IPS-11a (cell line): ENCODE data around the gene ZNF677.
"Not testable (repeated sequence)": the region's sequence is repeated elsewhere in the genome, so short reads cannot be mapped to it uniquely, and the experiment has no call there.

Experiments
- H3K4me3 ChIP-seq: one replicate; pipeline ENCODE4 v1.5.1; 2013; ENCODE audit warnings: low read depth, low read length, control low read depth

The ZNF677 gene

DNA sequence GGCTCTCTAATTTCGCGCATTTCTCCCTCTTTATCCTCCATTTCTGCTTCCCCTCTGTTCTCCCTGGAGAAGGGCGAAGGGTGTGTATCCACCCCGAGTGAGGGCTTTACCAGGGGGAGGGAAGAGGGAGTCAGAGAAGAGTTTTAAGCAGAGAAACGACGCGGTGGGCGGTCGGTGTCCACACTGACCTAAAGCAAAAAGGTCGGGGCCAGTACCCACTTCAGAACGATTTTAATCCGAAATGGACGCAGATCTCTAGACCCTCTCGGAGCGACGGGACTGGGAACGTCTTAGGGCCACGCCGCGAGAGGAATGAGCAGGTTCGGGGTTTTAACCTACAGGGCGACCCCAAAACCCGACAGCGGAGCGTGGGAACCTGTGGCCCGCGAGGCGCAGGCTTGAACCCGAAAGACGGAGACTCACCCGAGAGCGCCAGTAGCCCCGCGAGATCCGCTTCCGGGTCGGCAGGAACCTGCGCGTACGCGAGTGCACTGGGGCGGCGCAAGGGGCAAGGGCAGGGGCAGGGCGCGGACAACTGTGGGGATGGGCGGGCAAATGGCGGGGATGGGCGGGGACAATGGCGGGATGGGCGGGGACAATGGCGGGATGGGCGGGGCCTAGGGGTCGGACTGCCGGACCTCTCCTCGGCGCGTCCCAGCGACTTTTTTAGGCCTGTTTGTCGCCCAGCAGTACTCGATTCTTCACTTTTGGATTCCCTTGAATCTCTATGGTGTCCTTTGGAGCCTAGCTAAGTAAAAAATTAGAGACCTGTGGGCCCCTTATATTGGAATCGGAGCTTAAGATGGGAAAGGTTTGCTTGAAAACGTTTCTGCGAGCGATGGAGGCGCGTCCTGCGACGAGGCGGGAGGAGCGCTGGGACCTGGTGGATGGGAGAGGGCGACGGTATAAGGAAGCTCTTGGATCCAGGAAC, at the start of gene ZNF677:
ZNF677 (minus strand) TSS at position 463 of the 931 bp plus-strand sequence. CDS start 3,323 bp downstream, outside the sequence.
- H3K4me3 ChIP-seq, result peak within 1 kb of the TSS; percentile 93

- H3K4me3 ChIP-seq, result not testable (repeated sequence)
Observed at GRCh38 chr19:53301341-53301740, 46.7 kb upstream of the ZNF677 start.

DNA sequence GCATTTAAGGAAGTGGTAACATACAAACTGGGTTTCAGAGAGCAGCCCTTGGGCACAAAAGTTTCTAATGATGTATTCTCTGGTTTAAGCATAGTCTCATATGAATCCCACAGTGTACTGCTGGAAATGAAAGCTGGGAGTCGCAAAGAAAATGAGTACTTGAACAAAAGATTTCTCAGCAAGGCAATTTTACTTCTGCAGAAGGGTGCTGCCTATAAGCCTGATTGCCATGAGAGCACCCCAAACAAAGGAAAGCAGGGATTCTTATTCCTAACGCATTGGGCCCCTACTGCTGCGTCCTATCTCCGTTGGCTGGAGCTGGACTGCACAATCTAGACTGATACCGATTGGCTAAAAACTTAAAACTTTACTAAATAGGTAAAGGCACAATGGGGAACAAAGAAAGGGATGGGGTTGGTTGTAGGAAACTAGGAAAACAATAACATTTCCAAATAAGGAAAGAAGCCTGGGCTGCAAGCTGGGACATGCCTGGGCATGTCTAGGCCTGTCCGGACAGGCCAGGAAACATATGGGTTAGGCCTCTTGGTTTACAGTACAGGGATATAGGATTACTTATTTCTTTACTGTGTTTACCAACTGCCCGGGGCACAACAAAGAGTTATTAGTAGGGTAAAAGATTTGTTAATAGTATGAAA, 40.2 kb upstream of the ZNF677 start:
- H3K4me3 ChIP-seq, result no peak overlapping the region

- no peak overlapping the region for H3K4me3 ChIP-seq
Observed at GRCh38 chr19:53290758-53291549, 36.3 kb upstream of the ZNF677 start.

DNA sequence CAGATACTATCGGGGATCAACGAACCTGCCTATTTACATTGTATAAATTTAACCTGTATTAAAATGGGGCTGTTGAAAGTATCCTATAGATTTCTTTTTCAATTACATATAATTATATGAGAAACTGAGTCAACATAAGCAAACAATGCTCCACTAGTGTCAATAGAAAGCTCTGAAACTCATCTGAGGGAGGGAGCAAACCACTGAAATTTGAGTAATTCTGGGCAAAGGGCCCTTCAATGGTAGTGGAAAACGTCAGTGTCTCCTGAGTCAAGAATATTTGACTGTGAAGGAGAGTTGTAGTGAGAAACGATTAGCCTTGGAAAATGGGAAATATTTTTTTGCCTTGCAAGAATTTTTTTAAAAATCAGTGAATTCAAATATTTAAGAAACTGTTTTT, 30.4 kb upstream of the ZNF677 start:
- H3K4me3 ChIP-seq, result no peak overlapping the region

DNA sequence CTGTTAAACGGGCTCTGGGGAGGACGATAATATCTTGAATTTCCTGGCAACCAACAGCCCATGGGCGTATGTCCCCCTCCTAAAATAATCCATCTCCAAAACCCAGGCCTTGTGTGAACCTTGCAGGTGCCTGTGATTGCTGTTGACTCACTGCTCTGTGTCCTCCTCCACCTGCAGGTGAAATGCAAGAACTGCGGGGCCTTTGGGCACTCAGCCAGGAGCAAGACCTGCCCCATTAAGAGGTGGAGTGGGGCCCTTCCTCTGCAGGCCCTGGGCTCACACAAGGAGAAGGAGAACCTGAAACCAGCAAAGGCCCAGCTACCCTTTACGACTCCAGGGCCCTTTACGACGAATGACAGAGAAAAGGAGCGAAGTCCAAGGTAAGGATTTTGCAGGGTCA, 27.3 kb upstream of the ZNF677 start:
- H3K4me3 ChIP-seq, result not testable (repeated sequence)

DNA sequence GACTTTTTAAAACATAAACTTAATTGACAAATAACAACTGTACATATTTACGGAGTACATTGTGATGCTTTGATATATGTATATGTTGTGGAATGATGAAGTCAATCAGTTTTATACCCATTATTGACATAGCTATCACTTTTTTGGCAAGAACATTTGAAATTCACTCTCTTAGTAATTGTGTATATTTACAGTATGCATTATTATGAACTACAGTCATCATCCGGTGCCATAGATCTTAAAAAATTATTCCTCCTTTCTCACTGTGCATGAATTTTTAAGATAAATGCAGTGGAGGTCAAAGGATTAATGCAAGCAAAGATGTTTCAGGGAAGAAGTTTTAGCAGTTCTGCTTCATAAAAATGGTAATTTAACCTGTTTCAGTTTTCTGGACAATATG, 20.8 kb upstream of the ZNF677 start:
- no peak overlapping the region for H3K4me3 ChIP-seq

- no peak overlapping the region for H3K4me3 ChIP-seq
Observed at GRCh38 chr19:53272044-53272443, 17.4 kb upstream of the ZNF677 start.

- not testable (repeated sequence) for H3K4me3 ChIP-seq
Observed at GRCh38 chr19:53269861-53270260, 15.2 kb upstream of the ZNF677 start.

GRCh38 chr19:53267623-53268022, 12.9 kb upstream of the ZNF677 start, which contains the start of gene VN1R4:
TSS of gene VN1R4 (minus strand) at chr19:53267723. CDS start at chr19:53267665, 58 bp downstream.
- not testable (repeated sequence) for H3K4me3 ChIP-seq

DNA sequence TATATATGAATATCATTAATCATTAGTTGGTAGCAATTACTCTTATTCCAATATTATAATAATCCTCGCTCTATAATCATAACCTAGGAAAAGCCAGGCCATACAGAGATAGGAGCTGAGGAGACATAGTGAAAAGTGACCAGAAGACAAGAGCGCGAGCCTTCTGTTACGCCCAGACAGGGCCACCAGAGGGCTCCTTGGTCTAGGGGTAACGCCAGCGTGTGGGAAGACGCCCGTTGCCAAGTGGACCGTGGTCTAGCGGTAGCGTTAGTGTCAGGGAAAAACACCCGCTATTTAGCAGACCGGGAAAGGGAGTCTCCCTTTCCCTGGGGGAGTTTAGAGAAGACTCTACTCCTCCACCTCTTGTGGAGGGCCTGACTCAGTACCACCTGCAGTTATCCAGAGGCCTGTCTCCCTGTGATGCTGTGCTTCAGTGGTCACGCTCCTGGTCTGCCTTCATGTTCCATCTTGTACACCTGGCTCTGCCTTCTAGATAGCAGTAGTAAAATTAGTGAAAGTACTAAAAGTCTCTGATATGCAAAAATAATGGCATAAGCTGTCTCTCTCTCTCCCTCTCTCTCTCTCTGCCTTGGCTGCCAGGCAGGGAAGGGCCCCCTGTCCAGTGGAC, 3.2 kb upstream of the ZNF677 start, which contains the start of gene VN1R2:
VN1R2 (plus strand) TSS at position 578 of the 628 bp plus-strand sequence. CDS start 84 bp downstream, outside the sequence.
- H3K4me3 ChIP-seq, result not testable (repeated sequence)

GRCh38 chr19:53246498-53246897, 8.2 kb downstream of the ZNF677 start:
- no peak overlapping the region for H3K4me3 ChIP-seq

- no peak overlapping the region for H3K4me3 ChIP-seq
Observed at GRCh38 chr19:53237114-53237777, 17.4 kb downstream of the ZNF677 start.

GRCh38 chr19:53224606-53225005, 30.1 kb downstream of the ZNF677 start:
- H3K4me3 ChIP-seq, result no peak overlapping the region

- H3K4me3 ChIP-seq, result not testable (repeated sequence)
Observed at GRCh38 chr19:53222716-53223115, 32.0 kb downstream of the ZNF677 start.

- H3K4me3 ChIP-seq, result no peak overlapping the region
Observed at GRCh38 chr19:53212703-53213320, 41.9 kb downstream of the ZNF677 start.

- H3K4me3 ChIP-seq, result not testable (repeated sequence)
Observed at GRCh38 chr19:53211554-53211953, 43.1 kb downstream of the ZNF677 start.

GRCh38 chr19:53196777-53197396, 57.8 kb downstream of the ZNF677 start:
- H3K4me3 ChIP-seq, result peak overlapping the region; percentile 90

DNA sequence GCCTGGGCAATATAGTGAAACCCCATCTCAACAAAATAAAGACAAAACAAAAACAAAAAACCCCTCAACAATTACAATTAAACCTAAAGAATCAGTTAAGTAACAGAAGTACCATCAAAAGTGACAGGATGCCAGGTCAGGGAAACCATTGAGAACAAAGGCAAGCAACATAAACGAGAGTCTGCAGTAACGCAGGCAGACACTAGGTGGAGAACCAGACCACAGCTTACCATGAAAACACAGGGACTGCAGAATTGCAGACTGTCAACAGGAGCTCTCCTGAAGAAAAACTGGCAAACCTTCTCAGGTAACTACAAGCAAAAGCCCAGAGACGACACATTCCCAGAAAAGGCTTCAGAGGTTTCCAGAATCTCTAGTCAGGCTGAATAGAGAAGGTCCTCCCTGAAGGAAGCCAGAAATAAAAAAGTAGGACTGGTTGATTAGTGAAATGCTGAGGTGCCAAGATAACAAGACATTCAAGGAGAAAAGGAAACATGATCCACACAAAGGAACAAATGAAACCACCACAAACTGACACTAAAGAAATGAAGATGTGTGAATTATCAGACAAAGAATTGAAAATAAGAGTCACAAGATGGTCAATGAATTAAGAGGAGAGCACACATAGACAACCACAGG, 59.3 kb downstream of the ZNF677 start:
- no peak overlapping the region for H3K4me3 ChIP-seq
